Umbilical cord (tissue), 2 donors: ENCODE results near the gene CRYBG3. TPM values are rescaled to one million over a fixed set of nuclear protein-coding genes. Genes with fewer than 3 reads are reported as not detected.

Experiments used
- DNase-seq: peaks from one replicate; pipeline ENCODE4 v3.0.0-alpha.2; 2015; ENCODE audit warnings: low spot score
- total RNA-seq: library from RNA; depleted of rRNA; stranded (reverse); fragments of >200 nt; gene quantifications from one replicate; pipeline ENCODE4 v1.2.3, GENCODE V29; 2014; ENCODE audit warnings: low replicate concordance; ENCODE audit not compliant: insufficient read depth

The CRYBG3 gene
- total RNA-seq, 1 donor from 2014 or later, result 20.0 TPM

DNA sequence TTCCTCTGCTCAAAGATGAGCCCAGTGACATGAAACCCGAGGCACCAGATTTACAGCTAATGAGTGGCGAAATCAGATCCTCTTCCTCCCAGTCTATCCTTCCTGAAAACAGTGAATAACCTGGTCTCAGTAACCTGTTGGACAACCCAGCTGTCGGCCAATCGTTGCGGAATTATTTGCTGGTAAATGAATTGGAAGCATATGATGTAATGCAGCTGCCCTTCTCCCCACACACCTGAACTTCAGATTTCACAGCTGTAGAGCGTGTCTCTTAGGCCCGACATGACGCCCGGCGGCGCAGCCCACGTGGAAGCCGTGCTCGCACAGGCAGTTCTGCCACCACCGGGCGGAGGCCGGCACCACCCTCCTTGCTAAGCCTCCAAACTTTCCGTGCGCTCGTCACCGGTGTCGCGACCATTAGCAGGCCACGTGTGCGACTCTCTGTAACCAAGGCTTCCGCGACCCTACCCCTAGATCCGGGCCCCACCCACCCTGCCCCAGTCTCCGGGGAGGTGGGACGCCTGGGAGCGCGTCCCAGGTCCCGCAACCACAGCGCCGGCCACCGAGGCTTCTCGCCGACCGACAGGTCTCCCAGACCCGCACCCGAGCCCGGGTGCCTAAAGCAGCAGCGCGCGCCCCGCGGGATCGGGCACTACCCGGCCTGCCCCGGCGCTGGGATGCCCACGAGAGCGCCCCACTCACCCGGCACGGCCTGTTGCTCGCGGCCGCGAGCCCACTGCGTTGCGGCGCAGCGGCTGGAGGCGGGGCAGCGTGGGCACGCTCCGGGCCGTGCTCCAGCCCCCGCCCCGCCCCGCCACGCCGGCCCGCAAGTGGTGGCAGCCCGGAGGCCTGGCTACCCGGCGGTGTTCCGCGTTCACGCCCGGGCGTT is 150.1 kb downstream of the CRYBG3 start, which contains the start of gene RIOX2:
RIOX2 (minus strand) TSS at position 753 of the 889 bp plus-strand sequence. CDS start 4,838 bp downstream, outside the sequence.
- peak; percentile 66 for DNase-seq

DNA sequence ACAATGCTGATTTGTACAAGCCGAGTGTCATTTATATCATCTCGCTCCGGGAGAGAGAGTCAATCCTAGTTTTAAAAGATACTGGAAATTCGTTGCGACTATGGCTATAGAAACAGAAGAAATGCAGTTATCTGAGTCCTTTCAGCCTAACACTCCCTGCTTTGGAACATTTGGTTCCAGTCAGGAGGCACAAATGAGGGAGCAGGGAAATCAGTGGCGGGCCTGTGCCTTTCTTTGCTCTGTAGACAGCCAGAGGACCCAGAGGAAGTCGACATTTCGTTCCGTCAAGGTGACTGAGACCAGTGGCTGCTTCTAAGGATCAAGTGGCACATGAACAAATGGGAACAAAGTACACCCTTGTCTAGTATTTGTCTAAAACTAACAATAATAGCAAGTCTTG is 151.2 kb downstream of the CRYBG3 start:
- DNase-seq, result no peak

DNA sequence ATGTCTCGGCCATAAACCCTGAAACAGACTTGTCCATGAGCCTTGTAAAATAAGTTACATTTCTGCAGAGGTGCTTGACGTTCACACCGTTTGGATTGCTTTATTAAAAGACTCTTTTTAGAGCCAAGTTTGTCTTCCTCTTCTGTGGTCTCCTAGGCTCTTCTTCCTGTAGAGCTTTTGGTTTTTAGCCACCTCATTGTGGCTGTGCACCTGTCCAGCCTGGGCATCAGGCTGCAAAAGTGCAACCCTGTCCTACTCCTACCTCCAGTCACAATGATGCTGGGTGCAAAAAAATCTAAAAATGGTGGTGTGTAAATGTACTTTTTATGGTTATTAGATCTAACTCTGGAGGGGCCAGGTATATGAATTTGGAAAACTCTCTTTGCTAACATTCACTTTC is 153.2 kb downstream of the CRYBG3 start:
- no peak for DNase-seq

DNA sequence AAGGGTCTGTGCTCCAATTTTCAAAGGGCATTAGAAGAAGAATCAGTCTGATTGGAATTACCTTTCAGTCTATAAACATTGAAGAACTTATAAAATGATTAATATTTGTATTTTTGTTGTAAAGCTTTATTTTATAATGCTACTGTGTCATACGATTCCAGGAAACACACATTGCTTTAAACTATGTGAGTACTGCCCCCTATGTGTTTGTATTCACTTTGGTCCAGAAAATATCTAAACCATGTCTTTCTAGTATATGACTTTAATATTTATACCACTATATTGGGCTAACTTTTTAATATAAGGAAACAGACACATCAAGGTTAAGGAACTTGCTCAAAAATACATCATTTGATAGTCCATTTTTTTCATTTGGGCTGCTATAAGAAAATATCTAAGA is 153.7 kb downstream of the CRYBG3 start:
- no peak for DNase-seq

DNA sequence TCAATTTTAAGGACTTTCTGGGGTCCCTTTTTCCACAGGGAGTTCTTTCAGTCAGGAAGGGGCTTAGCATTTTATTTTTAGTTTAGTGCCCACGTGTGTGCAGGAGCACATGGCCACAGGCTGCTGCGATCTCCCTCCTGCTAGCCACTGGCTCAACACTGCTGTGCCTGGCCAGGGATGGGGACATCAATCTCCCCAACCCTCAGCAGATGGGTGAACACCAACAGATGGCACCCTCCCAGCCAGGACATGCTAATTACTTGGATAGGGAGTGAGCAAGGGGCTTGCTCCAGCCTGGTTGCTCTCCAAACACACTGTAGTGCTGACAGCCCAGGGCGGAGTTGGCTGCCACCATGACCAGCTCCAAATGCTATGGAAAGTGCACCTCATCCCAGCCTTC is 157.8 kb downstream of the CRYBG3 start:
- DNase-seq, result no peak

DNA sequence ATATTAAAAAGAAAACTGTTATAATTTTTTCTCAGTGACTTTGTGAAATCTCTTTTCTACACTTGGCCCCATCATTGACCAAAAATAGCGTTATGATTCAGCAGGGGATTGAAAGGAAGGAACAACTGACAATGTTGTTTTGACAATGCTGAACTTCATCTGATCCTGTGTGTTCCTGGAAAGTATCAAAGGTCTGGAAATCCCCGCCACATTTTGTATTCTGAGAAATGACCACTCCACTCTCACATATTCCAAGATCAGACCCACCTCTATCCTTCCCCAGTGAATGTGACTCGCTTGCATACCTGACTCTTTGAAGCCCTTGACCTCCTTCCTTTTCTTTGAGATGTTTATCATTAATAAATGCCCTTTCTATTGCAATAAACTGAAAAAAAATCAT is 160.1 kb downstream of the CRYBG3 start:
- peak; percentile 35 for DNase-seq

DNA sequence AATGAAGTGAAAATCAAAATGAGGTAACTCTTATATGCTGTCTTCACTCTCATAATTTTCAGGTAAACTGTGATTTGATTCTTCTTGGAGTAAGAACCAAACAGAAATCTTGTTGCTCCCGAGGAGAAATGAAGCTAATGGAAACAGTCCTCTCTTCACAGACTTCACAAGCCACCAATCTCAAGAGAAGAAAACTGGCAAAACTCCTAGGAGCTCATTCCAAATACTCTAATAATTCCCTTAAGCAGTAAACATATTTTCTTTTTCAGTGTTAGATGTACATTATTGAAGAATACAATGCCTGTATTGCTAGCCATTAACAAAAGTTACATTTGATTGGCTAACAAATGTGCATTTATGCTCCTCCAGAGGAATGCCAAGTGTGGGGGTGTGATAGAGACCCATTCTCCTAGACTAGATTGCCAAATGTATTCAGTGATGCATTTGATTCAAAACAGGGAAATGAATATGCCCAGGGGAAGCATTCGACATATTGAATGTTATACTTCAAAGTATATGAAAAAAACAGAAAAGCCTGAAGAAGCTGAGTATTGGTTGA is 162.2 kb downstream of the CRYBG3 start:
- DNase-seq, result peak; percentile 33

DNA sequence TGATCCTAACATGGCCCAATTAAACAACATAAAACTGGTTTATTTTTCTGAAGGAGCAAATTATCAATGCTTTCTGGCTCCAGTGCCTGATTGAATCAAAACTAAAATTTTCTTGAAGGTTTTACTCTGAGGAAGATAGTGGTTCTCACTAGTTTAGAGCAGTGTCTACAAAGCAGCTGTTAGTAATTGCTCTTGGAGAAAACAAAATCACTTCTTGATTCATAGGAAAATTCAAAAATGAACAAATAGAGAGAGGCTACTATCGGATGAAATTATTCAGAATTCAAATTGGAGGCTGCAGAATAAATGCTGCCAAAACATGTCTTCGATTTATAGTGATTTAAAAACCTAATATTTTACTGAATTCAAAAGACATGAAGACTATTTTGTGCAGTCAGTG is 165.5 kb downstream of the CRYBG3 start:
- no peak for DNase-seq

DNA sequence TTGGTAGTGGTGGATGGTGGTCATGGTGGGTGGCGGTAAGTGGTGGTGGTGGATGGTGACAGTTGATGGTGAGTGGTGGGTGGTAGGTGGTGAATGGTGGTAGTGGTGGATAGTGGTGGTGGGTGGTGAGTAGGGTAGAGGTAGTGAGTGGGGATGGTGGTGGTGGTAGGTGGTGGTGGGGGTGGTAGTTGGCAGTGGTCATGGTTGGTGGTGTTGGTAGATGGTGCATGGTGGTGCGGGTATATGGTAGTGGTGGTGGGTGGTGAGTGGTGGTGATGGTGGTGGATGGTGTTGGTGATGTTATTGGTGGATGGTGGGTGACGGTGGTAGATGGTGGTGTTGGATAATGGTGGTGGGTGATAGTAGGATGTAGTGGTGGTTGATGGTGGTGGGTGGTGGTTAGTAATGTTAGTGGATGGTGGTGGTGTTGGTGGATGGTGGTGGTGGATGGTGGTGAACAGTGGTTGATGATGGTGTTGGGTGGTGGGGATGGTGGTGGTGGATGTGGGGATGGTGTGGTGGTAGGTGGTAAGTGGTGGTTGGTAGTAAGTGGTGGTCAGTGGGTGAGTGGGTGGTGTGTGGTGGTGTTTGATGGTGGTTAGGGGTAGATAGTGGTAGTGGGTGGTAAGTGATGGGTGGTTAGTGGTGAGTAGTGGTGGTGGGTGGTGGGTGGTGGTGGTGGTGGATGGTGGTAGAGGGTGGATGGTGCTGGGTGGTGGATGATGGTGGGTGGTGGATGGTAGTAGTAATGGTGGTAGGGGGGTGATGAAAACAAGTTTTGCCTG is 167.2 kb downstream of the CRYBG3 start:
- DNase-seq, result no peak

DNA sequence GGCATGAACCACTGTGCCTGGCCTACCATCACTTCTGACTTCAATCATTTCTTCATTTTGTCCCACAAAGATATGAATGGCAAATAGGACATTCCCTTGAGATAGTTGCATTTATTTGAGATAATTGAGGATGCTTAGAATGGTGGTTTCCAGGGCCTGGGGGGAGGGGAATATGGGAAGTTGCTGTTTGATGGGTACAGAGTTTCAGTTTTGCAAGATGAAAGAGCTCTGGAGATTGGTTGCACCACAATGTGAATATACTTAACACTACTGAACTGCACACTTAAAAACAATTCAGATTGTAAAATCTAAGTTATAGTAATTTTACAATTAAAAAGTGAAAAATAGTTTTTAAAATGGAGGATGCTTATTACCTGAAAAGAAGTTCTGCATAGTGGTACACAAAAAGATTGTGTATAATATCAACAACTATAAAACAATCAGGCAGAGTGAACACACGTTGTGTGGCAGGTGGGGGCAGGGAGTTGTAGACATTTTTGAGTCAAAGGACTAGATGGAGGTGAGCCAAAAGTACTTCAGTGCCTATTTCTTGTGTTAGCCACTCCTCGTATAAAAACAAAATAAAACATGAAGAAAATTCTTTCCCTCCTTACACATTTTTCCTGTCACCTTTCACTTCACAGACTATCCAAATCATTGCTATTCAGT is 168.9 kb downstream of the CRYBG3 start:
- no peak for DNase-seq

DNA sequence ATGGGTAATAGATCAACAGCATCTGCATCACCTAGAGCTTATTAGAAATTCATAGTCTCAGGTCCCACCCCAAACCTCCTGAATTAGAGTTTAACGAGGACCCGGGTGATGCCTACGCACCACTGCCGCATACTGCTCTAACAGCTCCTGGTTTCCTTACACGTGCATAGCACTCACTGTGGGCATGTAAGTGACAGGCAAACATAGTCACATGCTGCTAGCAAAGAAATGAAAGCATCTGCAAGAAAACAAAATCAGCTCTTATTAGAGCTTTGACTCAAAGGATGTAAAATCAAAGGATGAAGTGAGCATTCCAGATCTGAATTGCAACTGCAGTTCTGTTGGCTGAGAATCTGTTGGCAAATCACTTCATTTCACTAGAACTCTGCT is 169.5 kb downstream of the CRYBG3 start:
- no peak for DNase-seq

DNA sequence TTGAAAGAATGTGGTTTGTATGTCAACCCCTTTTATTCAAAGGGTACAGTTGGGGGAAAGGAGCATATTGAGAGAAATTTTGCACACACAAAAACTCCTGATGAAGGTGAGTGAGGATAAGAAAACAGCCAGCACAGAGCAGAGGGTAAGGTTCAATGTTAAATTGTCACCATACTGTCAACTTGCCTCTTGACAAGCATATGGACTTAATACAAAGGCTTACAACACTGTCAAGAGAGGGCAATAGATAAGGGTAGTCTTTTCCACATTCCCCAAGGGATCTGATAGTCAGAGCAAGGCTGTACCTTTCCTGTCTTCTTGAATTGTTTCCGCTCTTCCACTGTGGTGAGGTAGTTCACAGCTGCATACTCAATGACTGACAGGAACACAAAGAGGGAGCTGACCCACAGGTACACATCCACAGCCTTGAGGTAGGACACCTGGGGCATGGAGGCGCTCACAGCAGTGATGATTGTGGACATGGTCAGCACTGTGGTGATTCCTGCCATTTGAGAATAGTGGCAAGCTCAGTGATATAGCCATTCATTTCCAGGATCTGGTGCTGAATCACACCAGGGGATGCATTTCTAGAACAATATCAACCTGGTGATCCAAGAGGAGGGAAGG is 170.8 kb downstream of the CRYBG3 start:
- DNase-seq, result no peak

DNA sequence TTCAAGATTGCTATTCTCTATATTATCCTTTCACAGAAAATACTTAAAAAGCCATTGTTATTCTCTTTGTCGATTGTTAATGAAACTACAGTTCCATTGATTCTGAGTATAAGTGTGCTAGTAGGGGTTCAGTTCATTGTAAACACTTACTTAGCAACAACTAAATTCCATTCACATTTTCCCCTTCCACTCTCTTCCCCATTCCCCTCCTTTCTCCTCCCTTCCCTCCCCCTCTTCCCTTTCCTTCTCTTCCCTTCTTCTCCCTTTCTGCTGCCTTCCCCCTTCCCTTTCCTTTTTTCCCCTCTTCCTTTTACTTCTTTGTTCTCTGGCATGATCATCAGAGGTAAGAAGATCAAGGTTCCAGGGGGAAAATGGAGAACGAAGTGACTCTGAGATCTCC is 171.7 kb downstream of the CRYBG3 start:
- DNase-seq, result no peak

DNA sequence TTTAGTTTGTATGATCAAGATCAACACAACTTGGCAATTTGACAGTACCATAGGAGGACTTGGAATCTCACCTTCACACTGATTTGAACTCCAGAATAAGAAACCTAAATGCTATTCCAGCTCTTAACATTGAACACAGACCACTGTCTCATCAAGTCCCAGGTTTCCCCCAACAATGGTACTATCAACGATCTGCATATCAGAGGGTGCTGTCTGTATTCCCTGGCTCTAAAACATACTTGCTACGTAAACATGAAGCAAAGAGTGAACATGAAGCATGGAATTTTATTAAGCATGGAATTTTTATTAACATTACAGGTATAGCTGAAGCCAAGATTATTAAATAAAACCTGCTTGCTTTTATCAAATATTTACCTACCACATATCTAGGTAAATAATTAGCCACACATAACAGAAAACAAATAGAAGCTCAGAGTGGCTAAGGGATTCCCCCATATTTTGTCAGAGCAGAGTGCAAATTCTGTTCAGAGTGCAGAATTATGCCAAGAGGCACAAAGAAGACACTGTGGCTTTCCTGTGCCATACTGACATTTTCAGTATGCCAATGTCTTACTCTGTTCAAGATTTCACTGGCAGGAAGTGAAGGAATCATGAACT is 172.6 kb downstream of the CRYBG3 start:
- DNase-seq, result no peak

Other genes with a start within 250 kb of the CRYBG3 start
- gene ARL6, start 57.3 kb upstream of the CRYBG3 start, total RNA-seq, result 8.2 TPM
- gene RIOX2, start 150.4 kb downstream of the CRYBG3 start, total RNA-seq, result 38.5 TPM
- gene GABRR3, start 213.3 kb downstream of the CRYBG3 start, total RNA-seq, result 4.6 TPM